Activated T-cell treated with anti-CD3 and anti-CD28 coated beads for 1 hour (primary cell): ENCODE measurements around the gene SLAMF9.
A peak's percentile ranks its signal among the peaks of the same experiment; 100 is the strongest.

Experiments
- DNase-seq: peaks from one replicate; pipeline ENCODE4 v3.0.0-alpha.2; 2020; ENCODE audit warnings: low read depth

SLAMF9 gene

DNA sequence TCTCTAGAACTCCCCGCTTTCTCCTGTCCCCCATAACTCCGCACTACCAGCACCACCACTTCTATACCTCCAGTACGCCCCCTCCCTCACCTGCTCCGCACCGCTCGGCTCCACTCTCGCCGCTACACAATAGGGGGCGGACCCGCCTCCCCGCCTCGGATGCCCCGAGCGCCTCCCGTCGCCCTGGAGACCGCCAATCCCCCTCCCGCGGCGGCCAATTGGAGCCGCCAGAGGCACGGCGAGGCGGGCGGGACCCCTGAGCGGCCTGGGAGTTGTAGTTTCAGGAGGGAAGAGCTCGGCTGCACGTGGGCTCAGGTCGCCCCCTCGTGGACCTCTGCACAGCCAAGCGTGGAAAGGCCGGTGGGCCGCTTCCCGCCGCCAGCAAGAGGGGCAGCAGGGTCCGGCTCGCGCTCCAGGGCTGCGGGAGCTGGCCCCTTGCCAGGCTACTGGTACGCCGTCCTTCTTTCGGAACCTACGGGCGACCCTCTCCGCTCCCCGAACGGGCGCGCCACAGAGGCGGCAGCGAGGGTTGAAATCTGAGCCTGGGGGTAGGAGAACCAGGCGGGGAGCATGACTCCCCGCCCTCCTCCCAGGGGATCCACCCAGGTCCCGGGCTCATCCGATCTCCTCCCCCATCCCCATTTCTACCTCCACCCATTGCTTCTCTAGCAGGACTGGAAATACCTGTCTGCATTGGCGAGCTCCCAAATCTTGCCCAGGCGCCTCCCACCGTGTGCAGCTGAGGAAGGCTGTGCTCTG is 8.4 kb downstream of the SLAMF9 start, which contains the start of gene IGSF9:
Gene IGSF9, minus strand, starts transcription at position 131 of the 759 bp plus-strand sequence. CDS start 2,159 bp downstream, outside the sequence.
- DNase-seq: peak; percentile 65

DNA sequence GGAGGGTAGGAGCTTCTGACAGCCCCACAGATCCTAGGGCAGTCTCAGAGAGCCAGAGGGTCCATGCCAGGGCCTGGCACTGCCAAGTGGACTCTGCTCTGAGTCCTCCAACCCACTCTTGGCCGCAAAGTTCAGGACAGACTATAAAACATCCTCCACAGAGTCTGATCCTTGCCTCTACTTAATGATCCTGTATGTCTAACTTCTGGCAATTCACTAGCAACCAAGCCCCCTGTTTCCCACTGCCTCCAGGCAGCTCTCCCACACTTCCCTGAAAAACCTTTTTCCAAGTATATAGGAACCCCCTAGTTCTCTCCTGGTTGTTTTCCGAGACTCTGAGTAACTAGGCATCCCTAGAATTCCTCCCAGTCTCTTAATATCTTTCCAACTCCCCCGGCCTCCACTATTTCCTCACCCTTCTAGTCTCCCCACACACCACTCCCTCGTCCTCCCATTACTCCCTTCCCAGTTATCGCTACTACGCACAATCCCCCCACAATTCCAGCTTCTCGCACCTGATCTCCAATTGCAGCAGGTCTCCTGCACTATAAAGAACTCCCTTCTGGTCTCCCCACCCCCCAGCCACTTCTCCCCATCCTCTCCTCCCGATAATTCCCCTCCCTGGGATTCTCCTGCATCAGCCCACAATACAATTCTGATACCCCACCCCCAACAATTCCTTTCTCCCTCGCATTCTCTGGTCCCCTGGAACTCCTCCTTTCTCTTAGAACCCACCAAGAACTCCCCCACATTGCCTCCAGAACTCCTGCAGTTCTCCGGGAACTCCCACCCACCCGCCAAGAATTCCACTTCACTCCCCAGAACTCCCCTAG is 9.2 kb downstream of the SLAMF9 start:
- no peak for DNase-seq

DNA sequence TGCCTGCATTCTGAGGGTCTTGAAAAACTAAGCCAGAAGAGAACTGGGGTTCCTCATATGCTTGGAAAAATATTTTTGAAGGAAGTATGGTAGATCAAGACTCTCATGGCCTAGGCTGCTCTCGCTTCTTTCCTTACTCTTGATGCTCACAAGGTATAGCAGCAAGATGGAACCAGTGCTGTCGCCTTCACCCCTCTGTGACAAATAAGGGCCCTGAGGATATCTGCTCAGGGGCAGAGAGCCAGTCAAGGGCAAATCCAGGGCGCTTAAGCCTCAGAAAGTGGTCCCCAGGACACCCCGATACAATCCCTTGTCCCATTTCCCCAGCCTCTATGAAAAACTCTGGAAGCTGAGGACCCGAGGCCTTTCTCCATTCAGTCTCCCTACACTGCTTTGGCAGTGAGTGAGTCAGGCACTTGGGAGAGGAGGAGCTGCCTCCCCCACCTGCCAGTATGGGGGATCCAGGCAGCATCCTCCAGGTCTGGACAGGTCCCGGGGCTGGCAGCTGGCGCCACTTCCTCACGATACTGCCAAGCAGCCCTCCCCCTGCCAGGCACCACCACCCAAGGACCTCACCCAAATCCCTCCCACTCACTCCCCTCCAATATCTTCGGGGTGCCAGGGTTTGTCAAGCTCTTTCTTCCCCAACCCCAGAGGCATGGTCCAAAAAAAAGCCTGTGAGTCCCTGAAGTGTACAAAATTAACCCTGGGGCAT is 10.0 kb downstream of the SLAMF9 start:
- DNase-seq: no peak

DNA sequence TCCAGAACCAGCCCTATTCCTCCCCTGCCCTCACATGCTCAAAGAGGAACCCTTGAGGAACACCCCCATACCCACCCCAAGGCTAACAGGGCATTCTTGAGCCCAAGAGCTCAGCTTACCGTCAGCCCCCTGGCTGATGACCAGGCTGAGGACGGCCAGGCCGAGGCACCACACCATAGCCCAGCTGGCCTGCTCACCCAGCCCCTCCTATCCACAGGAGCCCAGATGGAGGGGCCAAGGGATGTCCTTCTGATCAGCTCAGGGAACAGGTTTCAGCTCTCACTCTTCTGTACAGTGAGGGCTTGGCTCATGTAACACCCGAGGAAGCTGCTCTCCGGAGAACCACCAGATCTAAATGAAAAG is 10.8 kb downstream of the SLAMF9 start:
- DNase-seq: no peak

DNA sequence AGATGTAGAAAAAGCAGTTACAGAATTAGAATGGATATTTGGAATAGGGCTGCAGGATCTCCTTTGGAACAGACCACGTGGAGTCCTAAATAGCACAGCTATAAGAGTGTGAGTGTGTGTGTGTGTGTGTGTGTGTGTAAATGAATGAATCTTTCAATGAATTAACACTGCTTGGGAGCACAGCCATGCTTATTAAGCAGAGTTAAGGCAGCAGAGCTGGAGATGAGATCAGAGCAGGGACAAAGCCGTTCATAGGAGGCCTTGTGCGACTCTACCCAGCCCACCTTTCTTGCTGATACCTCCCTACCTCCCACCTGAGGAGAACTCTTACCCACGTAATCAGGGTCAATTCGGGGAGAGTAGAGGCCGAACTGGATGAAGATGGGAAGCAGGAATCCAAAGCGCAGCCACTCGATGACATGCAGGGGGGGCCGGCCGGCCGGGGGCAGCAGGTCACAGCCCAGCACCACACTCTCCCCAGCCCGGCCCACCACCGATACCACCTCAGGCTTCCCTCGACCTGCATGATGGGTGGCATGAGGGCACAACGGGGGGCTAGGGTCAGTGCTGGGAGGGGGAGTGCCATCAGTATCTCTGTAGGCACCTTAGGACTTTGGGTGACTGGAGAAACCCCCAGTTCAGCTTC is 11.3 kb downstream of the SLAMF9 start:
- DNase-seq: no peak

DNA sequence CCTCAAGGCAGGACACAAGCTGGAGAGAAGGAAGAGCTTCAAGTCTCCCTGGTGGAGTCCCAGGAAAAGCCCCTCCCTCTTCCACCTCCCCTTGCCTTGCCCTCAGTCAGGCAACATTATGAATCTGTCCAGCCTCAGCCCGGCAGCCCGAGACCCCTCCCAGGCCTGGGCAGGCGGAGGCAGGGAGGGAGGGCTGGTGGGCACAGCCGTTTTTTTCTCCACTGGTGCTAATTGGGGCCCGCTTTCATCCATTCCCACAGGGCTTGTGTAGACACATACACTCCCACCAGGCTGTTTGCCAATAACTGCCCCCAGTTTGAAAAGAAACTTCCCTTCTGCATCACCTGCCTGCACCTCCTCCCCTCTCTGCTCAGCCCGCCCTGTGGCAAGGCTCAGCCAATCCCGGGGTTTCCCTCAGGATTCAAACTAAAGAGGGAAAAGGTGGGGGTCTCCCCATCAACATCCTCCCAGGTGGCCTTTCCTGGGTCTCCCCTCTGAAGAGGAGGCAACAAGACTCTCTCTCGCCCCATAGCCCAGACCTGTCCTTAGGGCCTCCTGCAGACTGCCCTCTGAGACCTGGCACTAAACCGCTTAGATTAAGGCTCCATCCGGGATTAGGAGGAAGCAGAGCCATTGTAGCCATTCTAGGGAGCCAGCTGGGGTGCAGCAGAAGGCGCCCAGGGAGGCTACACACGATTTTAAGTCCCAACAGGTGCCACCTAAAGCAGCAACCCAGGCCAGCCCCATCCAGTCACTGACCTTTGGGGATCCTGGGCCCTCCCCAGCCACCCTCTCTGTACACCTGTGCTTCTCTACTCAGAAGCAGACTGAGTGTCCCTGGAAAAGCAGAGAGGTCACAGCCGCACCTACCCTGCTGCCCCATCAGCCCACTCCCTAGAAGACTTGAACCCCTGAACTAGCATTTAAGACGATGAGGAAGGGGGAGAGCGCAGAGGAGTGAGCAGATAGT is 12.2 kb downstream of the SLAMF9 start:
- no peak for DNase-seq

DNA sequence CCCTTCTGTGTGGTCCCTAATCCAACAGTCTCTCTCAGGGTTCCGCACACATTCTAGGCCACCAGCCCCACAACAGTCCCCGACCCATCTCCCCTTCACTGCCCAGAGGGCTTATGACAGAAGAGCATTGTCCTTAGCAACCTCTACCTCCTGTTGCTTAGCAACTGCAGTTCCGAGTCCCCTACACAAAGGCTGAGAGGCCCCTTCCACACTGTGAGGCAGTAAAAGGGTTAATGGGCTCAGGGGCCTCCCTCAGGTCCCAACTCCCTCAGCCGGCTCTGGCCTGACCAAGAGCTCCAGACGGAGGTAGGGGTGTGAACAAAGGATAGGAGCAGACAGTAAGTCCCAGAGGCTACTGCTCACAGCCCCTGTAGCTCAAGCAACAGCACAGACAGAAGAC is 12.9 kb downstream of the SLAMF9 start:
- DNase-seq: no peak

DNA sequence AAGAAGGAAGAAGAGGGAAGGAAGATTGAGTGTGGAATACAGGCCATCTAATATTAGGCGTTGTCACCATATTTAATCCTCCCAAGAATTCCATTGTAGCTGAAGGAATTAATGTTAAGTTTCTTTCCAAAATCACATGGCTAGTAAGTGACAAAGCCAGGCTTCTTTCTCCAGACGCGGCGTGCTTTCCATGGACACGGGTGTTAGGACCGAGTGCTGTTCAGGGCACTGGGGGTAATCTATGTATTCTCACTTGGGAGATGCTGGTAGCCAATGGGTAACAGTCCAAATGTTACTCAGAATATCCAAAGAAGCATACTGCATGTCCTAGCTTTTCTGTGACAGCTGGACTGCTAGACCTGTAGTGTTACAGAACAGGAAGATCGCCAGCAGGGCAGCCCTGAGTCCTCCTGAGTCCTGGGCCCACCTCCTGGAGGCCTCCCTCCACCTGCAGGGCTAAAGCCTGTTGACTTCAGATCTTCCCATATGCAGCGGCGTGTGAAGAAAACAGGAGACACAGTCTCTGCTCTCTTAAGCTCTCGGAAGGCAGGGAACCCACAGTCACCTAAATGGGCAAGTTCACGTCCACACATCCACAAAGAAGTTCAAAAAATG is 13.9 kb downstream of the SLAMF9 start:
- DNase-seq: no peak

DNA sequence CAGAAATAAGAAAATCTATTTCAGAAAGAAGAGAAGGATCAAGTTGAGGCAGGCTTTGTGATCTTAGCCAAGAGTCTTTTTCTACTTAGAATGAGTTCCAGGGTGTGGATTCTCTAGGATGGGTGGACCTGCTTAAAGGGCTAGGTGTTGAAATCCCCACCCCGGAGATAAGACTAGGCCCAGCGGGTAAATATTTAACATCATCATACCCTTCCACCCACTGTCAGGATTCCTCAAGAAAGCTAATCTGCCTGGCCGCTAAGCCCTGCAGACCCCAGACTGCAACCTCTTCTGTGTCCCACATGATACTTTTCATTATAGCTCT is 14.4 kb downstream of the SLAMF9 start:
- DNase-seq: no peak

DNA sequence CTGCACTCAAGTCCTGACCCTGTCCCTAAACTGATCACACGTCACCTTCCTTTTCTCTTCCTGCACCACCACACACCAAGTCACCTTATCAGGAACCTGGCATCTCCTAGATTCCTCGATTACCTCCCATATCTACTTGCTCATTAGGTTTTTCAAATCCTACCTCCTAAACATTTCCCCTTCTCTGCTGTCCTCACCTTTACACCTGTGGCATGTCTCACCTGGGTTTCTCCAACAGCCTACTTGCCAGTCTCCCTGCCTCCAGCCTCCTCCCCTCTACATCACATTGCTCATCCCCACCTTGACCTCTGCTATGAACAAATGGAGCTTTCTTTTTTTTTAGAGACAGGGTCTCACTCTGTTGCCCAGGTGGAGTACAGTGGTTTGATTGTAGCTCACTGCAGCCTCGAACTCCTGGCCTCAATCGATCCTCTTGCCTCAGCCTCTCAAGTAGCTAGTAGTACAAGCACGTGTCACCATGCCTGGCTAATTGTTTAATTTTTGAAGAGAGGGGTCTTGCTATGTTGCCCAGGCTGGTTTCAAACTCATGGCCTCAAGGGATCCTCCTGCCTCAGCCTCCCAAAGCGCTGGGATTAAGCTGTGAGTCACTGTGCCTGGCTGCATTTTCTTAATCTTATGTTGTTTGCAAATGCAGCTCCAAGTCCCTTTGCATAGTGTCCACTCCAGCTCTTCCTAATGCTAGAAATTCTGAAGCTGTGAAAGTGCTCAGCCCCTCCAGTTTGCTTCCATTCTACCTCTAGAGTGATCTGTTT is 14.9 kb downstream of the SLAMF9 start:
- no peak for DNase-seq

DNA sequence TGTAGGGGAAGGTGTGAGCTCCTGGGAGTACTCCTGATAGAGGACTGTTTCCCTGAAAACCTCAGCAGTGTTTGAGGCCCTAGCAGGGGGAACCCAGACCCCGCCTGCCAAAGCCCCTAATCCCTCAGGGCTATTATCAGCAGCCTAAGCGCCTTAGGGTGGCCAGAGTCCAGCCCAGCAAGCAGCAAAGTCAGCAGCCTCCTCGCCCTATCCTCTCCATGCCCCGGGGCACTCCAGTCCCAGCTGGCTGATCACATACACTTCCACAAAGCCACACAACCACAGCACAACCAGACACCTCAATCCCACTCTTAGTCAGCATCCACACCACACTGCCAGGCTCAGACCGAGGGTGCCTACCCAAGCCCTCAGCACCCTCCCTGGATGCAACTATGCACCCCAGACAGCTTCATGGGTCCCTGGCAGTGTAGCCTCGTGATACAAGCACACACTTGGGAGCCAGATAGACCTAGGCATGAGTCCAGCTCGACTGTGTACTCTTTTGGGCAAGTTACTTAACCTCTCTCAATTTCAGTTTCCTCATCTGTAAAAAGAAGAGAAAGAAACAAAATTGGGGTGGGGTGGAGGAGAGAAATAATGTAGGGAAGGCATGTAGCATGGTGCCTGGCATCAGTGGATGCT is 15.7 kb downstream of the SLAMF9 start:
- no peak for DNase-seq

DNA sequence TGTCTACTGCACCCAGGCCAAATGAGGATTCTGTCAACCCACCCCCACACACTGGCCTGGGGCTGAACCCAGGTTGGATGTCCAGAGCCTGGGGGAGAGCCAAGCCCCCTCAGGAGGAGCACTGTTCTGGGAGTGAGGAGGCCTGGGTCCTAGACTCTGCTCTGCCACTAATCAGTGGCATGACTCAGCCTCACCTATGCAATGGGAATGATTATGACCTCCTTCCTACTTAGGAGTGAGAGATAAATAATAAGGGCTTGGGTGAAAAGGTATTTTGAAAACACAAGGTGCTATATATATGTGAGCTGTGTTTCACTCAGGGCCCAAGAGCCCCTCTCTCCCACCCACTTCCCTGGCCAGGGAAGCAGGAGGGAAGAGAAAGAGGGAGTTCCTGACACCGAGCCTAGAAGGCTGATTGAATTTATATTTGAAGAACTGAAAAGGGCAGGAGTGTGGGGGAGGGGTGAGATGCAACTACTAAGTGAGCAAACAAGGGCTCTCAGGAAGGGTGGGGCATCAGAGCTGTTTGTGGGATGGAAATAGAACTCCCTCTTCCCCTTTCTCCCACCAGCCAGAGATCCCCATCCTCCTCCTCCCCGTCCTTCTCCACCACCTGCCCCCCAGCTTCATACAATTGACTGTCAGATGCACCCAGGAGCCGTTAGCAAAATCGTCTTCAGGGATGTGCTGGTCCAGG is 16.8 kb downstream of the SLAMF9 start:
- DNase-seq: no peak

DNA sequence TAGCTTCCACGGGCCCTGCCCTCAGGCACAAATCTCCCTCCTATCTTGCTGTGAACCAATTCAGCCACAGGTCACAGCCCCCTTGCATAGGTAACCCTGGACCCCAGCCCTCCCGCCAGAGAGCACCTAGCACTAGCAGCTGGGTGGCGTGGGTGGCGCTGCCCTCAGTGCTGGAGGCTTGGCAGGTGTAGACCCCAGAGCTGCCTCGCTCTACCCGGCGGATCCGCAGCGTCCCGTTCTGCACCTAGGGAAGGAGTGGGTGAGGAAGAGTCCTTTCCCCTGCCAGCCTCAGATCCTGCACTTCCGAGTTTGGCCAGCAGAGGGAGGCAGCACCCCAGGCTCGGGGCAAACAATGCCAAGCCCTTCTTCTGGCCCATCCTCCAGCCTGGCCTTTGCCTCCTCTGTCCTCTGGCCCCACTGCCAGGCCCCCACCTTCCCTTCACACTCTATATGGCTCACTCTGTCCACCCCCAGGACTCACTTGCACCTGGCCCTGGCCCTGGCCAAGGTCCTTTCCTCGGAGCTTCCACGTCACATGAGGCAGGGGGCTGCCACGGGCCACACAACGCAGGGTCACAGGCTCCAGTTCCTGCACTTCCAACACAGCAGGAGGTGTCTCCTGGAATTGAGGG is 17.6 kb downstream of the SLAMF9 start:
- peak; percentile 83 for DNase-seq

DNA sequence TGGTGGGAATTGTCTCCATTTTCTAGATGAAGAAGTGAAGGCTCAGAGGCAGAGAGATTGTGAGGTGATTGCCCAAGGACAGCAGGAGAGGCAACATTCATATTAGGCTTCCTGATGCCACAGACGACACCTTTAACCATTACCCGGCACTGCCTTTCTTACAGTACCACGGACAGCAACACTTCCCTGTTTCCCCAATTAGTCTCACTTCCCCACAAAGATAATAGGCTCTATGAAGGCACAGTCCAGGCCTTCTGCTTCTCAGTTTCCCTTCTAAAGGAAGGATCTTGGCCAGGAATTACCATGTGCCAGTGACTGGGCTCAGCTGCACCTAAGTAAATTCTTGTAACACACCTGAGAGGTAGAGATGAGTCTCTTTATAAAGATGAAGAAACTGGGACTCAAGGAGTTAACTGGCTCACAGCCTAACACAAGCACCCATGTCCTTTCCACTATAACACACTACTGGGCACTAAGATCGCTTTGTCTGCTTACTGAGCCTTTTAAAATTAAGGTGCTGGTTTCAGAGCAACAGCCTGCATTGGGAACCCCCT is 18.2 kb downstream of the SLAMF9 start:
- DNase-seq: no peak

DNA sequence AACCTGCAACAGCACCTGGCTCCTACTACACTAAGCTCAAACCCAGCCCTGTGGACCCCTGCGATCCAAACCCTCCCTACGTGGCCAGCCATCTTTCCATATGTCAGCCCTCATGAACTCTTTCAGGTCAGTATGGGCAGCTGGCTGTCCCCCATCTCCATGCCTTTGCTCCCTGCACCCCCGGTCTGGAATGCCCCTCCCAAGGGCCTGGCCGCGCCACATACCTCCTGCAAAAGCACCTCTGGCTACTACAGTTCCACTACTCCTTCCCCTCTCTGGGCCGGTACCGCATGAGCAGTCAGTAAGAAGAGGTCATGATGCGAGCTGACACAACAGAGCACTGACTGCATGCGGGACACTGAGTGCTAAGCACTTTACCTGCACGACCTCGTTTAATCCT is 18.7 kb downstream of the SLAMF9 start:
- DNase-seq: no peak

DNA sequence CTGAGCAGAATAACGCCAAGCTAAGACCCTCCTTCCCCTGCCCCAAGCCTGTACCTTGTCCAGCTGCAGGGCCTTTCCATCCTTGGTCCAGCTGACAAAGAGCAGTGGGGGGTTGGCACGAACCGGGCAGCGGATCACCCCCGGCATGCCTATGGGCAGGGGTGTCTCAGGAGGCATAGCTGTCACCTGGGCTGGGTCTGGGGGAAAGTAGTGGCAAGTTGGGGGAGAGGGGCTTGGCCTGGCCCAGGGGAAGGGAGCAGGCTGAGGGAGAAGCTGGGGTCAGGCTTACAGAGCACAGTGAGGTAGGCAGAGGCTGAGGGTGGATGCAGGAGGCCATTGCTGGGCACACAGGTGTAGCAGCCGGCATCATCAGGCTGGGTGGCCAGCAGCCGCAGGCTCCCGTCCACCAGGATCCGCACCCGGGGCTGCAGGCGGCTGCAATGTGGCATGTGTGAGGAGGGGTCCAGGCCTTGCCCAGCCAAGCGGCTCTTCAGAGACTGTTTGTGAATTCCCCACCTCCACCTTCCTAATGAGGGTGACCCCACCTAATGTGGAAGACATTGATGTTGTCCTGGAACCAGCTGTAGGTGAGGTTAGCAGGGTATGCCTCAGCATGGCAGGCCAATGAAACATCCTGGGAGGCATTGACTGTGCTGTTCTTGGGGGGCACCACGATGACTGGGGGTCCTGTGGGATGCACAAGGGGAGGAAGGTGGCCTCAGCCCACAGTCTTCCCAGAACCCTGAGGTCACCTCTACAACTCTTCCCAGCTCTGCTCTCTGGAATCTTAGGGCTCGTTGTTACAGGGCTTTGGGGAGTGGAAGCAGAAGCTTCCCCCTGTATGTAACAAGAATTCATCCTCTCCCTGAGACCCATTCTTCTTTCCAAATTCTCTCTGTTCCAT is 19.6 kb downstream of the SLAMF9 start:
- DNase-seq: no peak

DNA sequence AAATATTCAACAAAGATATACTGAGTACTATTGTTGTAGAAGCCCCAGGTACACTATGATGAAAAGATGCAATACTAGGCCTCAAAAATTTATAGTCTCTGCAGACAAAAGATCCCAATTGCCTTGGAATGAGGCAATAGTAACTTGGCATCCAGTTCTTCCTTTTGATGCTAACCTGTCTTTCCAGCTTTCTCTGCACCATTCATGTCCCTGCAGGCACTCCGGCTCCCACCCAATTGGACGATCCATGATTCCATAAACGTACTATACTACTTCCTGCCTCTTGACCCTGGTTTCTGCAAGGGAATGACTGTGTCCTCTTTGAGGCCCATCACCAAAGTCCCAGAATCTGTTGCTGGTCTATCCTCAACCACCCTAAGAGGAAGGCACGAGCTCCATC is 20.7 kb downstream of the SLAMF9 start:
- no peak for DNase-seq
